WTC11 (cell line): ENCODE data around the gene CAMSAP1.

Source experiments
- CTCF ChIP-seq: fragments of 200-600 bp; IDR thresholded peaks from 2 replicates; pipeline ENCODE4 v1.8.0; 2022; ENCODE audit warnings: antibody characterized with exemption
- EMX1 ChIP-seq: fragments of 250-450 bp; sonication (Bioruptor Pico); IDR thresholded peaks from 2 replicates; pipeline ENCODE4 v1.8.0; 2021; ENCODE audit warnings: mild to moderate bottlenecking
- JUN ChIP-seq: sonication (generic); formaldehyde crosslinking; IDR thresholded peaks from 2 replicates; pipeline ENCODE4 v1.8.0; 2023; ENCODE audit warnings: mild to moderate bottlenecking, missing genetic modification reagents
- KAT7 ChIP-seq: sonication (generic); formaldehyde crosslinking; IDR thresholded peaks from 2 replicates; pipeline ENCODE4 v1.8.1; 2023; ENCODE audit warnings: missing genetic modification reagents, mild to moderate bottlenecking, borderline replicate concordance
- NFATC4 ChIP-seq: fragments of 250-450 bp; sonication (Bioruptor Pico); IDR thresholded peaks from 2 replicates; pipeline ENCODE4 v1.9.0; 2021; ENCODE audit warnings: mild to moderate bottlenecking
- SP1 ChIP-seq: sonication (generic); formaldehyde crosslinking; conservative IDR thresholded peaks from 2 replicates; pipeline ENCODE4 v1.8.1; 2022; ENCODE audit warnings: missing genetic modification reagents
- ZNF232 ChIP-seq: sonication (generic); formaldehyde crosslinking; IDR thresholded peaks from 2 replicates; pipeline ENCODE4 v1.8.0; 2022; ENCODE audit warnings: mild to moderate bottlenecking, missing genetic modification reagents
- ZNF416 ChIP-seq: fragments of 250-450 bp; sonication (Bioruptor Pico); IDR thresholded peaks from 2 replicates; pipeline ENCODE4 v1.9.0; 2021; ENCODE audit warnings: mild to moderate bottlenecking, inconsistent platforms

GRCh38 chr9:135884328-135885035, 22.9 kb downstream of the CAMSAP1 start:
- no peak for TF ChIP-seq ZNF232 (CRISPR knock-in tag)
- no peak for TF ChIP-seq JUN (CRISPR knock-in tag)
- TF ChIP-seq CTCF, result no peak
- no peak for TF ChIP-seq ZNF416 (CRISPR knock-in tag)
- TF ChIP-seq EMX1 (CRISPR knock-in tag), result no peak
- no peak for TF ChIP-seq KAT7
- no peak for TF ChIP-seq SP1 (CRISPR knock-in tag)
- no peak for TF ChIP-seq NFATC4 (CRISPR knock-in tag)
